ENCODE results near the gene FLOT1.

DNA sequence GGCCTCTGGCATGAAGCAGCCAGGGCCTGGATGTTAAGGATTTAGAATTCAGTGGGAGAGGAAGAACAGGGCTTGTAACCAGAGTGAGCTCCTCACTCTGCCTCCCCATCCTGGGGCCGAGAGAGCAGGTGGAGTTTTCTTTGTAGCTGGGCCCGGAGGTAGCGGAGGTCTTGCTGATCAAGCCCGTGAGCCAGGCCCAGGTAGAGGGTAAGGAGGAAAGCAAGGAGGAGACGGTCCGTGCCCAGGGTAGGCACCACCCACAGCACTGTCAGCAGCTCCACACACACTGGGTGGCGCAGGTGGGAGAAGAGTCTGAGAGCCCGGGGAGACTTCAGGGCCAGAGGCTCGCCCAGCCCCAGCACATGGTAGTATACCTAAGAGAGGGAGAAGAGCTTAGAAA, 53.9 kb downstream of the FLOT1 start:
- TF ChIP-seq TARDBP (IDR thresholded peaks at IDR 0.05) = no peak
- TF ChIP-seq ZNF384 (IDR thresholded peaks at IDR 0.05) = no peak
- TF ChIP-seq SUZ12 (IDR thresholded peaks at IDR 0.05) = no peak
- TF ChIP-seq FOXK2 (IDR thresholded peaks at IDR 0.05) = no peak

All from HEK293T (cell line).